GM12801 (cell line): ENCODE data around the gene CTNNB1.

Experiments
- CTCF ChIP-seq: IDR thresholded peaks from one replicate; pipeline ENCODE4 v1.5.1; 2011; ENCODE audit warnings: control low read depth; ENCODE audit not compliant: insufficient read length; ENCODE audit errors: extremely low read depth

CTNNB1 gene

GRCh38 chr3:41209646-41210045 lies 10.3 kb downstream of the CTNNB1 start:
- no peak for TF ChIP-seq CTCF

GRCh38 chr3:41210966-41211365 lies 11.7 kb downstream of the CTNNB1 start:
- TF ChIP-seq CTCF: no peak

- no peak for TF ChIP-seq CTCF
These were observed 12.8 kb downstream of the CTNNB1 start for GRCh38 chr3:41212088-41212487.

- no peak for TF ChIP-seq CTCF
These were observed 14.3 kb downstream of the CTNNB1 start for GRCh38 chr3:41213588-41213987.

- no peak for TF ChIP-seq CTCF
These were observed 17.1 kb downstream of the CTNNB1 start for GRCh38 chr3:41216422-41216821.

GRCh38 chr3:41216993-41217392 lies 17.7 kb downstream of the CTNNB1 start:
- no peak for TF ChIP-seq CTCF

GRCh38 chr3:41219424-41219823 lies 20.1 kb downstream of the CTNNB1 start:
- no peak for TF ChIP-seq CTCF
